OCI-LY7 (cell line): ENCODE measurements around the gene C20orf96. TPM values are rescaled to one million over a fixed set of nuclear protein-coding genes. Genes with fewer than 3 reads are reported as not detected.

Experiments
- BruUV-seq: library from RNA; stranded (reverse); fragments of 400-500 nt; replicated peaks from 2 replicates; lab custom pipeline; 2021; lab: Mats Ljungman, UMichigan
- CTCF ChIA-PET: fragments of 300-600 bp; sonication (Branson Sonifier 250); formaldehyde crosslinking; loops from one replicate; lab custom pipeline; 2022; ENCODE audit warnings: antibody characterized with exemption; ENCODE audit not compliant: unreplicated experiment; lab: Charles Lee
- POLR2A ChIA-PET: fragments of 300-600 bp; sonication (Branson Sonifier 250); formaldehyde crosslinking; loops from one replicate; lab custom pipeline; 2022; ENCODE audit warnings: antibody characterized with exemption; lab: Charles Lee
- DNase-seq: peaks from one replicate; pipeline ENCODE4 v3.0.0-alpha.2; 2015; ENCODE audit warnings: low spot score
- H2AFZ ChIP-seq: fragments of 200-600 bp; sonication (generic), shearing (Covaris generic); 2 replicates; pipeline ENCODE4 v1.6.1; 2014; ENCODE audit warnings: mild to moderate bottlenecking, antibody characterized with exemption, low read length, moderate library complexity
- H3K27ac ChIP-seq: fragments of 200-600 bp; sonication (generic); 2 replicates; pipeline ENCODE4 v1.5.1; 2014; ENCODE audit warnings: mixed run types, low read depth, mild to moderate bottlenecking, moderate library complexity, low read length, inconsistent platforms; ENCODE audit not compliant: poor library complexity, severe bottlenecking
- H3K36me3 ChIP-seq: fragments of 200-600 bp; sonication (generic); 2 replicates; pipeline ENCODE4 v1.6.1; 2014; ENCODE audit warnings: mild to moderate bottlenecking, antibody characterized with exemption, low read length, moderate library complexity, mixed read lengths; ENCODE audit not compliant: insufficient read depth
- H3K4me1 ChIP-seq: fragments of 200-600 bp; sonication (generic); 2 replicates; pipeline ENCODE4 v1.5.1; 2014; ENCODE audit warnings: mild to moderate bottlenecking, low read length; ENCODE audit not compliant: insufficient read depth, poor library complexity, severe bottlenecking
- H3K4me2 ChIP-seq: fragments of 200-600 bp; sonication (generic); 2 replicates; pipeline ENCODE4 v1.6.1; 2014; ENCODE audit warnings: mild to moderate bottlenecking, low read length
- H3K4me3 ChIP-seq: fragments of 200-600 bp; sonication (generic); 2 replicates; pipeline ENCODE4 v1.5.1; 2014; ENCODE audit warnings: mild to moderate bottlenecking, low read depth, low read length; ENCODE audit not compliant: poor library complexity, severe bottlenecking
- H3K79me2 ChIP-seq: fragments of 200-600 bp; sonication (generic); 2 replicates; pipeline ENCODE4 v1.6.1; 2016; ENCODE audit warnings: low read depth, mild to moderate bottlenecking, low read length, moderate library complexity, mixed read lengths; ENCODE audit not compliant: insufficient read depth
- H3K9me2 ChIP-seq: fragments of 200-600 bp; sonication (generic); 2 replicates; pipeline ENCODE4 v1.6.1; 2016; ENCODE audit warnings: mild to moderate bottlenecking, low read length, mixed read lengths; ENCODE audit not compliant: insufficient read depth
- H3K9me3 ChIP-seq: fragments of 200-600 bp; sonication (generic); 2 replicates; pipeline ENCODE4 v1.6.1; 2014; ENCODE audit warnings: mild to moderate bottlenecking, mixed run types, low read length, mixed read lengths
- H4K20me1 ChIP-seq: fragments of 200-600 bp; sonication (generic); 2 replicates; pipeline ENCODE4 v1.6.1; 2014; ENCODE audit warnings: mild to moderate bottlenecking, antibody characterized with exemption, low read length, moderate library complexity, mixed read lengths; ENCODE audit not compliant: insufficient read depth
- CTCF ChIP-seq: fragments of 200-600 bp; sonication (generic); conservative IDR thresholded peaks from 2 replicates; pipeline ENCODE4 v1.5.1; 2014; ENCODE audit warnings: mild to moderate bottlenecking, antibody characterized with exemption, low read length, moderate library complexity, mixed read lengths
- EZH2phosphoT487 ChIP-seq: fragments of 200-600 bp; sonication (generic); IDR thresholded peaks from 2 replicates; pipeline ENCODE4 v1.6.1; 2018; ENCODE audit warnings: low read depth, borderline replicate concordance, mild to moderate bottlenecking, mixed run types, antibody characterized with exemption, low read length, moderate library complexity, mixed read lengths
- intact Hi-C: fragments of 100-400 bp; cut with micrococcal nuclease; formaldehyde crosslinking; loops from one replicate; pipeline ENCODE4 v1.10.0; 2022; ENCODE audit not compliant: unreplicated experiment
- total RNA-seq, 2 experiments: library from RNA; depleted of rRNA in 1 of 2; stranded (reverse); fragments of >200 nt in 1 of 2; shearing (Covaris generic) in 1 of 2; gene quantifications; 2 replicates each; pipeline ENCODE4 v1.2.3, GENCODE V29; 2014 to 2022

The C20orf96 gene
- total RNA-seq, 2 experiments from 2014 or later: 2.6 to 13.1 TPM

- H4K20me1 ChIP-seq: 0 out of 2 replicates have a peak, but pooled peaks cover under 1% of the 10 kb centered on the region
- H3K9me2 ChIP-seq: no peaks in the 10 kb centered on the region
- H2AFZ ChIP-seq: no peak overlapping the region
- intact Hi-C loops: no loop called here
- no TSS peak for BruUV-seq
- H3K4me2 ChIP-seq: no peak overlapping the region
- ChIA-PET POLR2A (interaction anchor here (0.8 kb wide), 1 partner anchor 15 kb away, joined by 3 read pairs; no protein-coding TSS in a partner anchor), CTCF (no interaction called here)
- no peak for DNase-seq
- no peaks in the 10 kb centered on the region for H3K9me3 ChIP-seq
- H3K79me2 ChIP-seq: no peaks in the 10 kb centered on the region; the same call in 1 of the 2 replicates
- H3K36me3 ChIP-seq: peaks cover 2% of the 10 kb centered on the region
- H3K4me3 ChIP-seq: no peak overlapping the region
- peaks cover 20% of the 10 kb centered on the region for H3K4me1 ChIP-seq
- no peak for TF ChIP-seq EZH2phosphoT487
- no peak for TF ChIP-seq CTCF
- H3K27ac ChIP-seq: no peak overlapping the region
Measured at GRCh38 chr20:305745-306144, 15.2 kb upstream of the C20orf96 start.

GRCh38 chr20:301886-302848 is 11.6 kb upstream of the C20orf96 start:
- peaks cover 24% of the 10 kb centered on the region for H3K4me1 ChIP-seq
- intact Hi-C loops: no loop called here
- peaks cover 30% of the 10 kb centered on the region for H3K79me2 ChIP-seq
- BruUV-seq: no TSS peak
- H3K9me2 ChIP-seq: no peaks in the 10 kb centered on the region
- H4K20me1 ChIP-seq: peaks cover 20% of the 10 kb centered on the region; the same call in 1 of the 2 replicates
- POLR2A ChIA-PET: no interaction called here
- CTCF ChIA-PET: no interaction called here
- H3K27ac ChIP-seq: no peak overlapping the region
- no peaks in the 10 kb centered on the region for H3K9me3 ChIP-seq
- peaks cover 16% of the 10 kb centered on the region for H3K36me3 ChIP-seq
- H2AFZ ChIP-seq: no peak overlapping the region
- TF ChIP-seq EZH2phosphoT487 (no peak), CTCF (no peak)
- no peak for DNase-seq
- H3K4me3 ChIP-seq: no peak overlapping the region
- no peak overlapping the region for H3K4me2 ChIP-seq
